IMR-90 (cell line): ENCODE data around the gene MSLN.

ENCODE experiments used
- ELK1 ChIP-seq: fragments of 150-350 bp; IDR thresholded peaks from 2 replicates; pipeline ENCODE4 v1.6.1; 2016; ENCODE audit warnings: low read depth, mild to moderate bottlenecking, low read length, moderate library complexity, borderline replicate concordance
- NFE2L2 ChIP-seq: fragments of 150-350 bp; IDR thresholded peaks from 2 replicates; pipeline ENCODE4 v1.6.1; 2016; ENCODE audit warnings: low read depth, mild to moderate bottlenecking, low read length
- POLR2A ChIP-seq: IDR thresholded peaks from 2 replicates; pipeline ENCODE4 v1.6.1; 2012; ENCODE audit warnings: mild to moderate bottlenecking, low read depth, low read length
- RAD21 ChIP-seq: IDR thresholded peaks from 2 replicates; pipeline ENCODE4 v1.6.1; 2012; ENCODE audit warnings: low read length, improper control_type of control experiment
- SMC3 ChIP-seq: fragments of 150-350 bp; IDR thresholded peaks from 2 replicates; pipeline ENCODE4 v1.6.1; 2016; ENCODE audit warnings: low read depth, mild to moderate bottlenecking, antibody characterized with exemption, low read length, moderate library complexity
- TF ChIP-seq, protein P1 (sequence below): conservative IDR thresholded peaks from 2 replicates; pipeline ENCODE4 v1.5.1; 2012; ENCODE audit warnings: mild to moderate bottlenecking, low read depth, low read length, improper control_type of control experiment

DNA sequence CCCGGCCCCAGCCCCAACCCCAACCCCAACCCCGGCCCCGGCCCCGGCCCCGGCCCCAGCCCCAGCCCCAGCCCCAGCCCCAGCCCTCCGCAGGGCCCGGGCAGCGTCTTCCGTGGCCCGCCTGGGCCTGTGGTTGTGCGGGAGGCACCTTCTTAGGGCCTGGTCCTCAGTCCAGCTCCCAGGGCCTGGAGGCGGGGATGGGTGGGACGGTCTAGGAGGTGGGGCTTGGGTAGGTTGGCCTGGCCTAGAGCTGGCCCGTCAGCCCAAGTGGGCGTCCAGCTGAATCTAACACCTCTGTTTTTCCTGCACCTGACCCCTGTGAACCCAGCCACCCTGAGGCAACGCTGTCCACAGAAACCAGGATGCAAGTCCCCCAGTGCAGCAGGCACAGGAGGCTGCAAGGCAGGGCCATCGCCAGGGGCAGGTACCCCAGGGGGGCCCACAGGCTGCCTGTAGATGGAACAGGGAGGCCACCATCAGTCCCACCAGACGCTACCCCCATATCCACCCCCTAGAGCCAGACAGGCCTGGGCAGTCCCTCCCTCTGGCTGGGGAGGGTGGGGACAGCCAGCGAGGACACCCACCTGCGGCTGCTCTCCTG, 8.8 kb downstream of the MSLN start:
- TF ChIP-seq, protein P1, sequence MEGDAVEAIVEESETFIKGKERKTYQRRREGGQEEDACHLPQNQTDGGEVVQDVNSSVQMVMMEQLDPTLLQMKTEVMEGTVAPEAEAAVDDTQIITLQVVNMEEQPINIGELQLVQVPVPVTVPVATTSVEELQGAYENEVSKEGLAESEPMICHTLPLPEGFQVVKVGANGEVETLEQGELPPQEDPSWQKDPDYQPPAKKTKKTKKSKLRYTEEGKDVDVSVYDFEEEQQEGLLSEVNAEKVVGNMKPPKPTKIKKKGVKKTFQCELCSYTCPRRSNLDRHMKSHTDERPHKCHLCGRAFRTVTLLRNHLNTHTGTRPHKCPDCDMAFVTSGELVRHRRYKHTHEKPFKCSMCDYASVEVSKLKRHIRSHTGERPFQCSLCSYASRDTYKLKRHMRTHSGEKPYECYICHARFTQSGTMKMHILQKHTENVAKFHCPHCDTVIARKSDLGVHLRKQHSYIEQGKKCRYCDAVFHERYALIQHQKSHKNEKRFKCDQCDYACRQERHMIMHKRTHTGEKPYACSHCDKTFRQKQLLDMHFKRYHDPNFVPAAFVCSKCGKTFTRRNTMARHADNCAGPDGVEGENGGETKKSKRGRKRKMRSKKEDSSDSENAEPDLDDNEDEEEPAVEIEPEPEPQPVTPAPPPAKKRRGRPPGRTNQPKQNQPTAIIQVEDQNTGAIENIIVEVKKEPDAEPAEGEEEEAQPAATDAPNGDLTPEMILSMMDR, result no peak
- TF ChIP-seq POLR2A (no peak), SMC3 (no peak), RAD21 (no peak), NFE2L2 (no peak), ELK1 (no peak)
